Gastrocnemius medialis (tissue), 4 donors: ENCODE results near the gene RB1.

ENCODE experiments used
- CTCF ChIP-seq, 5 experiments: fragments of 450-650 bp in 3 of 5; fragments of 200-600 bp in 2 of 5; sonication (generic) in 2 of 5; IDR thresholded peaks in 4 of 5; conservative IDR thresholded peaks in 1 of 5; 1 replicate in 4 of 5; 2 replicates in 1 of 5; pipeline ENCODE4 v1.5.1; 2016 to 2019; ENCODE audit warnings: antibody characterized with exemption in 5 of 5, mild to moderate bottlenecking in 3 of 5, moderate library complexity in 3 of 5
- POLR2A ChIP-seq, 2 donors: fragments of 450-650 bp; IDR thresholded peaks; one replicate each; pipeline ENCODE4 v1.6.1; 2017; ENCODE audit warnings: antibody characterized with exemption in 2 of 2, mild to moderate bottlenecking in 2 of 2, moderate library complexity in 2 of 2

- TF ChIP-seq CTCF (IDR thresholded peaks at IDR 0.05 in 4 of 5, conservative IDR thresholded peaks at IDR 0.05 in 1 of 5) (no peak), POLR2A (IDR thresholded peaks at IDR 0.05) (no peak)
Observed at GRCh38 chr13:48255954-48256353, 47.6 kb upstream of the RB1 start.
